HUDEP-2 (cell line): ENCODE data around the gene GCHFR.
A peak's percentile ranks its signal among the peaks of the same experiment; 100 is the strongest.

Experiments used
- DNase-seq, 76 experiments: peaks; one replicate each; lab custom pipeline; 2025; ENCODE audit not compliant: unreplicated experiment in 76 of 76; lab: John Stamatoyannopoulos, UW

GCHFR gene

GRCh38 chr15:40754883-40755811 lies 8.7 kb upstream of the GCHFR start, which contains the start of gene RMDN3:
TSS of gene RMDN3 (minus strand) at chr15:40755254. CDS start at chr15:40754783, 471 bp downstream.
- DNase-seq, result peak in 73 of 76 experiments; percentile 50 to 94 (median 88)

GRCh38 chr15:40755812-40756208 lies 8.1 kb upstream of the GCHFR start:
- DNase-seq, result peak in 28 of 76 experiments; percentile 7 to 43 (median 22)

GRCh38 chr15:40756938-40757337 lies 6.9 kb upstream of the GCHFR start:
- peak in 72 of 76 experiments; percentile 29 to 89 (median 64) for DNase-seq

- DNase-seq, result no peak
Measured at GRCh38 chr15:40759961-40760360, 3.9 kb upstream of the GCHFR start.

- peak in 58 of 76 experiments; percentile 15 to 71 (median 46) for DNase-seq
Measured at GRCh38 chr15:40762919-40763800, 708 bp upstream of the GCHFR start.

- DNase-seq, result peak in 4 of 76 experiments; percentile 36 to 59 (median 52)
Measured at GRCh38 chr15:40764629-40765103, 798 bp downstream of the GCHFR start.

GRCh38 chr15:40766194-40766815 lies 2.4 kb downstream of the GCHFR start:
- no peak for DNase-seq

GRCh38 chr15:40766906-40767837 lies 3.3 kb downstream of the GCHFR start:
- peak in 63 of 76 experiments; percentile 19 to 81 (median 56) for DNase-seq

GRCh38 chr15:40767838-40768500 lies 4.1 kb downstream of the GCHFR start:
- DNase-seq, result no peak

GRCh38 chr15:40768521-40769273 lies 4.8 kb downstream of the GCHFR start:
- DNase-seq, result peak in 62 of 76 experiments; percentile 9 to 78 (median 48)

GRCh38 chr15:40769274-40770146 lies 5.6 kb downstream of the GCHFR start, which contains the start of gene C15orf62:
TSS of gene C15orf62 (plus strand) at chr15:40769980. CDS start at chr15:40770496, 516 bp downstream.
- peak in 52 of 76 experiments; percentile 18 to 67 (median 45) for DNase-seq

GRCh38 chr15:40770147-40770721 lies 6.4 kb downstream of the GCHFR start:
- DNase-seq, result no peak

GRCh38 chr15:40771242-40771641 lies 7.4 kb downstream of the GCHFR start:
- DNase-seq, result no peak

- no peak for DNase-seq
Measured at GRCh38 chr15:40772014-40772413, 8.1 kb downstream of the GCHFR start.

GRCh38 chr15:40773496-40773895 lies 9.6 kb downstream of the GCHFR start:
- no peak for DNase-seq

- no peak for DNase-seq
Measured at GRCh38 chr15:40773902-40774301, 10.0 kb downstream of the GCHFR start.

GRCh38 chr15:40775007-40775406 lies 11.1 kb downstream of the GCHFR start:
- DNase-seq, result peak in 1 of 76 experiments; percentile 9
